HepG2 (cell line): ENCODE data around the gene NAV3. TPM values are rescaled to one million over a fixed set of nuclear protein-coding genes. Genes with fewer than 3 reads are reported as not detected.

Experiments
- ATAC-seq: fragments of 200-7000 bp; cut with Tn5 transposase; 3 replicates; pipeline ENCODE4 v1.9.1; 2020; ENCODE audit warnings: mild to moderate bottlenecking, moderate library complexity
- BruUV-seq: library from RNA; stranded (reverse); fragments of 400-500 nt; replicated peaks from 2 replicates; lab custom pipeline; 2021; lab: Mats Ljungman, UMichigan
- CTCF ChIA-PET: fragments of 300-600 bp; formaldehyde crosslinking; extraction: SDS; loops from one replicate; lab custom pipeline; 2021; ENCODE audit warnings: low total read pairs, inconsistent platforms, low intra/inter-chr PET ratio; lab: Yijun Ruan, JAX
- POLR2A ChIA-PET: fragments of 350-600 bp; sonication (Branson Sonifier 250); formaldehyde crosslinking; loops from one replicate; lab custom pipeline; 2020; ENCODE audit warnings: antibody characterized with exemption, inconsistent platforms; lab: Yijun Ruan, JAX
- DNase-seq: peaks from one replicate; pipeline ENCODE4 v3.0.0-alpha.2; 2015; ENCODE audit warnings: low spot score
- FAIRE-seq: peaks from 3 replicates; lab custom pipeline; 2011; peaks lifted over from hg19 to GRCh38; lab: Jason Lieb, UNC
- H2AFZ ChIP-seq: one replicate; pipeline ENCODE4 v1.6.1; 2011; ENCODE audit warnings: low read length, inconsistent platforms
- H3K27ac ChIP-seq: fragments of 300-600 bp; 3 replicates; pipeline ENCODE4 v1.8.0; 2011; ENCODE audit warnings: mixed run types, mild to moderate bottlenecking, mixed read lengths, low read length, inconsistent platforms; ENCODE audit not compliant: insufficient read depth; ENCODE audit errors: extremely low read length
- H3K27me3 ChIP-seq, 2 experiments: fragments of 200-600 bp in 1 of 2; 2 replicates in 1 of 2; 3 replicates in 1 of 2; pipeline versions ENCODE4 v1.6.0 to v1.8.0; 2011; ENCODE audit warnings: low read length in 2 of 2, mild to moderate bottlenecking in 2 of 2, moderate library complexity in 2 of 2, inconsistent platforms in 1 of 2; ENCODE audit not compliant: insufficient read depth in 2 of 2, control insufficient read depth in 1 of 2
- H3K36me3 ChIP-seq, 2 experiments: fragments of 200-600 bp in 1 of 2; replicated peaks in 1 of 2; 2 replicates in 1 of 2; 3 replicates in 1 of 2; pipeline versions ENCODE4 v1.5.1 to v1.8.0; 2011; ENCODE audit warnings: low read length in 2 of 2, inconsistent platforms in 1 of 2; ENCODE audit not compliant: insufficient read depth in 2 of 2, control insufficient read depth in 1 of 2
- H3K4me1 ChIP-seq: 2 replicates; pipeline ENCODE4 v1.5.1; 2012; ENCODE audit warnings: low read length, inconsistent platforms; ENCODE audit not compliant: insufficient read depth
- H3K4me2 ChIP-seq: 2 replicates; pipeline ENCODE4 v1.6.0; 2011; ENCODE audit warnings: low read depth, low read length, inconsistent platforms
- H3K4me3 ChIP-seq, 3 experiments: fragments of 200-600 bp in 1 of 3; sonication (generic), shearing (Covaris generic) in 1 of 3; replicated peaks in 1 of 3; 2 replicates each; pipeline ENCODE4 v1.5.1; 2011 to 2016; ENCODE audit warnings: low read length in 3 of 3, inconsistent platforms in 2 of 3, low read depth in 2 of 3, mild to moderate bottlenecking in 2 of 3, control low read depth in 1 of 3, mixed read lengths in 1 of 3; ENCODE audit not compliant: insufficient read depth in 1 of 3
- H3K79me2 ChIP-seq: one replicate; pipeline ENCODE4 v1.6.1; 2011; ENCODE audit warnings: low read length, inconsistent platforms; ENCODE audit not compliant: insufficient read depth
- H3K9ac ChIP-seq: 2 replicates; pipeline ENCODE4 v1.6.0; 2011; ENCODE audit warnings: mild to moderate bottlenecking, low read depth, low read length, inconsistent platforms; ENCODE audit not compliant: insufficient read depth
- H3K9me3 ChIP-seq: 2 replicates; pipeline ENCODE4 v1.5.1; 2012; ENCODE audit warnings: mild to moderate bottlenecking, low read length
- H4K20me1 ChIP-seq: 2 replicates; pipeline ENCODE4 v1.6.0; 2011; ENCODE audit warnings: inconsistent platforms, mild to moderate bottlenecking, low read length, moderate library complexity; ENCODE audit not compliant: insufficient read depth
- FOSL2 ChIP-seq: sonication (generic); formaldehyde crosslinking; IDR thresholded peaks from 2 replicates; pipeline ENCODE4 v1.4.0; 2020; ENCODE audit warnings: missing genetic modification reagents
- HES4 ChIP-seq: sonication (generic); formaldehyde crosslinking; IDR thresholded peaks from 2 replicates; pipeline ENCODE4 v1.9.0; 2021; ENCODE audit warnings: mild to moderate bottlenecking, missing genetic modification reagents, borderline replicate concordance
- HNRNPLL ChIP-seq: fragments of 200-400 bp; formaldehyde crosslinking; IDR thresholded peaks from 2 replicates; pipeline ENCODE4 v1.6.1; 2017; ENCODE audit warnings: mild to moderate bottlenecking, low read depth, low read length; ENCODE audit not compliant: poor library complexity, severe bottlenecking
- KDM2A ChIP-seq: sonication (generic); formaldehyde crosslinking; IDR thresholded peaks from 2 replicates; pipeline ENCODE4 v1.4.0; 2020; ENCODE audit warnings: low read depth, missing genetic modification reagents, borderline replicate concordance
- MAFF ChIP-seq: IDR thresholded peaks from 2 replicates; pipeline ENCODE4 v1.6.1; 2011; ENCODE audit warnings: low read depth, low read length, improper control_type of control experiment
- MAFK ChIP-seq, 2 experiments: IDR thresholded peaks in 1 of 2; conservative IDR thresholded peaks in 1 of 2; 2 replicates each; pipeline ENCODE4 v1.6.1; 2011; ENCODE audit warnings: improper control_type of control experiment in 2 of 2, low read length in 2 of 2
- NCOA2 ChIP-seq: sonication (generic); formaldehyde crosslinking; IDR thresholded peaks from 2 replicates; pipeline ENCODE4 v1.8.0; 2022; ENCODE audit warnings: inconsistent platforms
- SIX4 ChIP-seq: sonication (generic); formaldehyde crosslinking; IDR thresholded peaks from 2 replicates; pipeline ENCODE4 v1.4.0; 2020; ENCODE audit warnings: missing genetic modification reagents
- TCF12 ChIP-seq, 2 experiments: fragments of 450-650 bp in 1 of 2; sonication (generic) in 1 of 2; formaldehyde crosslinking in 1 of 2; IDR thresholded peaks; 2 replicates each; pipeline versions ENCODE4 v1.6.1 to v1.8.0; 2017 to 2022; ENCODE audit warnings: antibody characterized with exemption in 1 of 2, mild to moderate bottlenecking in 1 of 2, missing genetic modification reagents in 1 of 2, moderate library complexity in 1 of 2
- ZNF292 ChIP-seq: sonication (generic); formaldehyde crosslinking; IDR thresholded peaks from 2 replicates; pipeline ENCODE4 v1.8.1; 2022; ENCODE audit warnings: mild to moderate bottlenecking, low read depth, missing genetic modification reagents, borderline replicate concordance
- WGBS: methylation state at CpG from one replicate; pipeline ENCODE4 v1.1.6; 2017; ENCODE audit warnings: low lambda C conversion rate; 5-methylcytosine and 5-hydroxymethylcytosine counted together
- in situ Hi-C: cut with HindIII; loops from 2 replicates; pipeline ENCODE4 v1.10.0; 2017; ENCODE audit warnings: low pct_unique_long_range_greater_than_20kb; ENCODE audit not compliant: extremely low pct_ligation_motif_present
- intact Hi-C: fragments of 100-400 bp; cut with micrococcal nuclease; formaldehyde crosslinking; loops from one replicate; pipeline ENCODE4 v1.10.0; 2022; ENCODE audit not compliant: unreplicated experiment
- polyA plus RNA-seq, 8 experiments: library from polyadenylated mRNA; depleted of rRNA in 3 of 8; stranded (reverse) in 7 of 8; unstranded in 1 of 8; fragments of >200 nt; fragmentation: Illumina TruSeq in 4 of 8; extraction: Trizol in 4 of 8; gene quantifications; 2 replicates each; pipeline versions ENCODE4 v1.2.1 to v1.2.3, GENCODE V29; 2011 to 2016; ENCODE audit warnings: low read depth in 4 of 8, missing spikeins in 1 of 8, mixed read lengths in 1 of 8; ENCODE audit not compliant: insufficient read depth in 1 of 8
- total RNA-seq, 5 experiments: library from RNA; depleted of rRNA; stranded (reverse); fragments of >200 nt; fragmentation: Illumina TruSeq; extraction: Trizol; gene quantifications; 2 replicates each; pipeline ENCODE4 v1.2.3, GENCODE V29; 2016; ENCODE audit warnings: low read depth in 1 of 5
- TF ChIP-seq, protein P1 (sequence below): sonication (generic); formaldehyde crosslinking; IDR thresholded peaks from 2 replicates; pipeline ENCODE4 v1.8.0; 2022; ENCODE audit warnings: mild to moderate bottlenecking, missing genetic modification reagents

Gene NAV3
- total and polyA plus RNA-seq, 2 of the 13 experiments (the other 11 are each of a cell fraction or from before 2014, with no cell fraction given): 0.01 to 0.18 TPM

DNA sequence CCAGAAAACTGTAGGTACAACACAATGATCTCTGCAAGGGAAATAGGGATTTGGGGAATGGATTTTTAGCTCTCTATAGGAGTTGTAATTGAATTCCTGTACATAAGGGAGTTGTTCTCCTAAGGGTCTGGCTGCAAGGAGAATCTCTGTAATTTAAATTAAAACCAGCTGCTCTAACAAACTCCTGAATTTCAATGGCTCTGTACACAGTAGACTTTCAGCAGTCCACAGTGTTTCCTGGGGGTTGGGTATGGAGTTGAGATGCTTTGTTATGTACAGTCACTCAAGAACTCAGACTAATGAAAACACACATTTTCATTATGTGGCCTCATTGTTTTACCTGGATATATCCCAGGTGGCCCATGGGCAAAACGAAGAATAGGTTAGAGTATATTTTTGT, 93.2 kb downstream of the NAV3 start (continued):
- TF ChIP-seq HES4 (CRISPR knock-in tag) (no peak), TCF12 (IDR thresholded peaks at IDR 0.05) (no peak), TCF12 (CRISPR knock-in tag; IDR thresholded peaks at IDR 0.05) (no peak), KDM2A (no peak), HNRNPLL (no peak), ZNF292 (CRISPR knock-in tag) (no peak), NCOA2 (no peak), FOSL2 (no peak), SIX4 (CRISPR knock-in tag) (no peak)

DNA sequence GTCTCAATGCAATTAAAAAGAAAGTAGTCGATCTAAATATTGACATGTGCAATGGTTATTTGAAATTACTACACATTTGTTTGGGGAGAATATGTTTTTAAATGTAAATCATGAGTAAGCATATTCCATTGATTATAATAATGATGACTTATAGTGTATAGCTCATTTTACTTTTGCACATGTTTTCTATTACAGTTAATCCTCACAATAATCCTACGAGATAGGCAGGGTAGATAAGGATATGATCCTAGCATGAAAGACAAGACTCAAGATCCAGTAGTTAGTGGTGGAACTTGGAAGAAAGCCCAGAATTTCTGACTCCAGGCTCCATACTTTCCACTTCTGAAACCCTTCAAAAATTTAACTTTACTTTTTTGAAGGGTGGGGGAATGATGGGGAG, 94.0 kb downstream of the NAV3 start:
- intact Hi-C loops (loop anchor here (1.0 to 10.0 kb wide), 2 partner anchors 200 to 310 kb away; no protein-coding TSS in a partner anchor), in situ Hi-C loops (loop anchor here (5.0 kb wide), 1 partner anchor 202 kb away; no protein-coding TSS in a partner anchor)
- WGBS: 18% methylated on average over 2 of the region's 2 CpGs
- Histone ChIP-seq H3K4me1 (no peaks in the 10 kb centered on the region), H3K36me3 (no peaks in the 10 kb centered on the region), H4K20me1 (no peaks in the 10 kb centered on the region), H3K4me2 (no peak overlapping the region)
- no peak for ATAC-seq
- no TSS peak for BruUV-seq
- TF ChIP-seq MAFF (0 out of 2 replicates have a peak, but pooled peaks have one; percentile 57), MAFK (conservative IDR thresholded peaks at IDR 0.05 in 1 of 2, IDR thresholded peaks at IDR 0.05 in 1 of 2; ENCODE audit: low read length in 2 of 2) (peak; percentile 24 to 66; a peak in 3 of 4 replicates)
- TF ChIP-seq, protein P1, sequence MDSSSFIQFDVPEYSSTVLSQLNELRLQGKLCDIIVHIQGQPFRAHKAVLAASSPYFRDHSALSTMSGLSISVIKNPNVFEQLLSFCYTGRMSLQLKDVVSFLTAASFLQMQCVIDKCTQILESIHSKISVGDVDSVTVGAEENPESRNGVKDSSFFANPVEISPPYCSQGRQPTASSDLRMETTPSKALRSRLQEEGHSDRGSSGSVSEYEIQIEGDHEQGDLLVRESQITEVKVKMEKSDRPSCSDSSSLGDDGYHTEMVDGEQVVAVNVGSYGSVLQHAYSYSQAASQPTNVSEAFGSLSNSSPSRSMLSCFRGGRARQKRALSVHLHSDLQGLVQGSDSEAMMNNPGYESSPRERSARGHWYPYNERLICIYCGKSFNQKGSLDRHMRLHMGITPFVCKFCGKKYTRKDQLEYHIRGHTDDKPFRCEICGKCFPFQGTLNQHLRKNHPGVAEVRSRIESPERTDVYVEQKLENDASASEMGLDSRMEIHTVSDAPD: no peak
- TF ChIP-seq, all 625 proteins: peak for 2
- FAIRE-seq (no peak), DNase-seq (no peak)
- Histone ChIP-seq H3K27me3 (no peaks in the 10 kb centered on the region), H3K4me3 (no peak overlapping the region), H3K9me3 (no peaks in the 10 kb centered on the region), H3K27ac (no peak overlapping the region), H2AFZ (no peak overlapping the region), H3K9ac (no peak overlapping the region), H3K79me2 (no peaks in the 10 kb centered on the region)
- ChIA-PET CTCF (interaction anchor here (3.0 kb wide), 1 partner anchor 201 kb away, joined by 48 read pairs; no protein-coding TSS in a partner anchor), POLR2A (no interaction called here)
